Prostate gland (tissue), 2 donors: ENCODE data around the gene TPPP2. TPM values are rescaled to one million over a fixed set of nuclear protein-coding genes. Genes with fewer than 3 reads are reported as not detected.

Experiments used
- DNase-seq: peaks from one replicate; pipeline ENCODE4 v3.0.0-alpha.2; 2019; ENCODE audit warnings: low spot score
- H3K27ac ChIP-seq, 2 donors: fragments of 200-600 bp; sonication (generic); 2 replicates each; pipeline ENCODE4 v1.5.1; 2017 to 2019
- H3K27me3 ChIP-seq: fragments of 200-600 bp; sonication (generic); replicated peaks from 2 replicates; pipeline ENCODE4 v1.5.1; 2019; ENCODE audit not compliant: insufficient read depth
- H3K36me3 ChIP-seq, 2 donors: fragments of 200-600 bp; sonication (generic); 1 replicate in 1 of 2; 2 replicates in 1 of 2; pipeline versions ENCODE4 v1.5.1 to v1.8.1; 2017 to 2019
- H3K4me1 ChIP-seq: fragments of 200-600 bp; sonication (generic); replicated peaks from 2 replicates; pipeline ENCODE4 v1.5.1; 2019
- H3K4me3 ChIP-seq, 2 donors: fragments of 200-600 bp; sonication (generic); 2 replicates each; pipeline ENCODE4 v1.5.1; 2017 to 2019
- H3K9me3 ChIP-seq: fragments of 200-600 bp; sonication (generic); 2 replicates; pipeline ENCODE4 v1.5.1; 2017
- POLR2A ChIP-seq: fragments of 450-650 bp; IDR thresholded peaks from one replicate; pipeline ENCODE4 v1.6.1; 2016; ENCODE audit warnings: antibody characterized with exemption, mild to moderate bottlenecking
- POLR2AphosphoS5 ChIP-seq: sonication (generic); formaldehyde crosslinking; IDR thresholded peaks from one replicate; pipeline ENCODE4 v1.6.1; 2017; ENCODE audit warnings: antibody characterized with exemption
- WGBS: methylation state at CpG from one replicate; pipeline ENCODE4 v1.1.5; 2018; 5-methylcytosine and 5-hydroxymethylcytosine counted together
- intact Hi-C: fragments of 100-400 bp; cut with DNase I; formaldehyde crosslinking; loops from one replicate; pipeline ENCODE4 v1.14.2; 2022
- total RNA-seq, 2 donors: library from RNA; depleted of rRNA; stranded (reverse); fragments of >200 nt; gene quantifications; one replicate each; pipeline ENCODE4 v1.1.0, GENCODE V29; 2016
- TF ChIP-seq, protein P1 (sequence below), 4 experiments: fragments of 200-600 bp in 2 of 4; fragments of 450-650 bp in 2 of 4; sonication (generic) in 2 of 4; IDR thresholded peaks; 1 replicate in 3 of 4; 2 replicates in 1 of 4; pipeline ENCODE4 v1.5.1; 2016 to 2019; ENCODE audit warnings: antibody characterized with exemption in 4 of 4, mild to moderate bottlenecking in 2 of 4, moderate library complexity in 2 of 4

TPPP2 gene
- total RNA-seq, 2 donors from 2014 or later = 9.4 TPM; not detected in 1

DNA sequence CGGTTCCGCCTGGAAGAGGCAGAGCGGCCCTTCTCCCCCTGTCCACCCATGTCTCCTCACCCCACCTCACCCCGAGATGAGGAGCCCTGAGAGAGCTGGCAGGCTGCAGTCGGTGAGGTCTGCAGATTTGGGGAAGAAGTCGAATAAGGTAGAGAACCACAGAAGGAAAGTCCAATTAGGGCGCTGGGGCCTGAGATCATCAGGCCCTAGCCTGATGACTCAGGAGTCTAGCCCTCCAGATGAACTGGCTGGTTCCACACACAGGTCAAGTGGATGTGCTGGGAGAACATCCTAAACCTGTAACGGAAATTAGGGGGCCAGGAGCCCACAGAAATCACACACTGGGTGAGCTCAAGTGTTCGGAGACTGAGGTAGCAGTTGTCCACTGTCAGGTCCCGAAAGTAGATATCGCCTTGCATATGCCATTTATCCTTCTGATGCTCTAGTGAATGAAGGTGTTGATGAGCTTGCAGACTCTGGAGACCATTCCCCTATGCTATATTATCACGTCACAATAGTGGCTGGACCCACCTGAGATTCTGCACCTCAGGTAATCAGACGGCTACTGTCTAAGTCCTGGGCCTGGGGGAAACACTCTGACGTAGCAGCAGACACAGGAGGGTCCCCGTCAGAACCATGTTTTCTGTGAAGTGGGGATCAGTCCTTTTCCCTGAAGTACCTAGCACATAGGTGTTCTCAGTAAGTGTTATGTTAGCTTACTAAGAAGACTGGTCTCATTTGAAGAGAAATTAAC is 41.1 kb upstream of the TPPP2 start:
- Histone ChIP-seq H3K27me3 (no peaks in the 10 kb centered on the region), H3K4me1 (peaks cover 12% of the 10 kb centered on the region), H3K27ac (peak overlapping the region; percentile 73 to 77), H3K9me3 (no peaks in the 10 kb centered on the region), H3K4me3 (peak overlapping the region in 1 of 2 donors; percentile 67), H3K36me3 (no peaks in the 10 kb centered on the region)
- TF ChIP-seq, protein P1, sequence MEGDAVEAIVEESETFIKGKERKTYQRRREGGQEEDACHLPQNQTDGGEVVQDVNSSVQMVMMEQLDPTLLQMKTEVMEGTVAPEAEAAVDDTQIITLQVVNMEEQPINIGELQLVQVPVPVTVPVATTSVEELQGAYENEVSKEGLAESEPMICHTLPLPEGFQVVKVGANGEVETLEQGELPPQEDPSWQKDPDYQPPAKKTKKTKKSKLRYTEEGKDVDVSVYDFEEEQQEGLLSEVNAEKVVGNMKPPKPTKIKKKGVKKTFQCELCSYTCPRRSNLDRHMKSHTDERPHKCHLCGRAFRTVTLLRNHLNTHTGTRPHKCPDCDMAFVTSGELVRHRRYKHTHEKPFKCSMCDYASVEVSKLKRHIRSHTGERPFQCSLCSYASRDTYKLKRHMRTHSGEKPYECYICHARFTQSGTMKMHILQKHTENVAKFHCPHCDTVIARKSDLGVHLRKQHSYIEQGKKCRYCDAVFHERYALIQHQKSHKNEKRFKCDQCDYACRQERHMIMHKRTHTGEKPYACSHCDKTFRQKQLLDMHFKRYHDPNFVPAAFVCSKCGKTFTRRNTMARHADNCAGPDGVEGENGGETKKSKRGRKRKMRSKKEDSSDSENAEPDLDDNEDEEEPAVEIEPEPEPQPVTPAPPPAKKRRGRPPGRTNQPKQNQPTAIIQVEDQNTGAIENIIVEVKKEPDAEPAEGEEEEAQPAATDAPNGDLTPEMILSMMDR (IDR thresholded peaks at IDR 0.05) = no peak
- TF ChIP-seq POLR2A (no peak), POLR2AphosphoS5 (no peak)
- intact Hi-C loops = no loop called here
- 82% methylated on average over 15 of the region's 15 CpGs for WGBS
- no peak for DNase-seq

DNA sequence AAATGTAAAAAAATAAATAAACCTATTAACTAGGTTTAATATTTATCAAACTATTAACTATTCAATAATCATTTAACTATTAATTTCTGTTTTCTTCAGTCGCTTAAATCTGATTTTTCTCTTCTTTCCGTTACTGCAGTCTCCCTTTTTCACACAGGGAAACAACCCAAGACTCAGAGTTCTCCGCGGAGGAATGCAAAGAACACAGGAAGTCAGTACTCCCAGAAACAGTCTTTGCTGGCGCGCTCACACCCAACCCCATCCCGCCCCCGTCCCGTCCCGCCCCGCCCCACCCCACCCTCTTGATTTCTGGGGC is 40.6 kb upstream of the TPPP2 start:
- H3K9me3 ChIP-seq = no peaks in the 10 kb centered on the region
- no peaks in the 10 kb centered on the region for H3K27me3 ChIP-seq
- no peaks in the 10 kb centered on the region for H3K36me3 ChIP-seq
- H3K4me1 ChIP-seq = peaks cover 12% of the 10 kb centered on the region
- H3K27ac ChIP-seq = peak overlapping the region; percentile 73 to 77
- peak overlapping the region; percentile 52 to 67 for H3K4me3 ChIP-seq
- TF ChIP-seq, protein P1 (IDR thresholded peaks at IDR 0.05) = no peak
- no peak for TF ChIP-seq POLR2A
- no peak for TF ChIP-seq POLR2AphosphoS5
- DNase-seq = no peak
- under 1% methylated on average over 11 of the region's 11 CpGs for WGBS
- intact Hi-C loops = no loop called here

- Histone ChIP-seq H3K27ac (peak within 1 kb of the TSS; percentile 73 to 77), H3K9me3 (no peaks in the 10 kb centered on the region), H3K27me3 (no peaks in the 10 kb centered on the region), H3K4me1 (peaks cover 12% of the 10 kb centered on the region), H3K36me3 (peaks cover 0 to 5% of the 10 kb centered on the region in 2 donors), H3K4me3 (peak within 1 kb of the TSS; percentile 52 to 67)
- DNase-seq = peak; percentile 93
- TF ChIP-seq POLR2A (peak; percentile 62), POLR2AphosphoS5 (peak; percentile 88)
- TF ChIP-seq, protein P1 (IDR thresholded peaks at IDR 0.05) = peak in 1 of 4 experiments; percentile 29
- intact Hi-C loops = no loop called here
- 0% methylated on average over 41 of the region's 42 CpGs for WGBS
Measured at GRCh38 chr14:20989787-20990600, 40.0 kb upstream of the TPPP2 start, which contains the start of gene METTL17. METTL17 (plus strand) TSS chr14:20989980; CDS start chr14:20990003, 23 bp downstream.

DNA sequence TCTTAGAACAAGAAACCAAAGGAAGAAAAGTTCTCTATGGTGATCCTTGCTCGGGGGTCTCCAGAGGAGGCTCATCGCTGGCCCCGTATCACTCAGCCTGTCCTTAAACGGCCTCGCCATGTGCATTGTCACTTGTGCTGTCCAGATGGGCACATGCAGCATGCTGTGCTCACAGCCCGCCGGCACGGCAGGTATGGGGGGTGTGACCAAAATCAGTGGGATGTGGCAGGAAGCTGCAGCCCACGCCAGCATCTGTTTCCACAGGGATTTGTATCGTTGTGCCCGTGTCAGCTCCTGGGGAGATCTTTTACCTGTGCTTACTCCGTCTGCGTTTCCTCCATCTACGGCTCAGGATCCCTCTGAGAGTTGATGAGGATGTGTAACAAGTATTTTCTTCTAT is 33.5 kb upstream of the TPPP2 start:
- H3K4me1 ChIP-seq = peaks cover under 1% of the 10 kb centered on the region
- DNase-seq = no peak
- H3K27ac ChIP-seq = no peak overlapping the region
- WGBS = 75% methylated on average over 14 of the region's 14 CpGs
- H3K4me3 ChIP-seq = no peak overlapping the region
- no peaks in the 10 kb centered on the region for H3K27me3 ChIP-seq
- H3K36me3 ChIP-seq = peaks cover 10 to 18% of the 10 kb centered on the region in 2 donors
- TF ChIP-seq POLR2A (no peak), POLR2AphosphoS5 (no peak)
- no peaks in the 10 kb centered on the region for H3K9me3 ChIP-seq
- intact Hi-C loops = no loop called here

DNA sequence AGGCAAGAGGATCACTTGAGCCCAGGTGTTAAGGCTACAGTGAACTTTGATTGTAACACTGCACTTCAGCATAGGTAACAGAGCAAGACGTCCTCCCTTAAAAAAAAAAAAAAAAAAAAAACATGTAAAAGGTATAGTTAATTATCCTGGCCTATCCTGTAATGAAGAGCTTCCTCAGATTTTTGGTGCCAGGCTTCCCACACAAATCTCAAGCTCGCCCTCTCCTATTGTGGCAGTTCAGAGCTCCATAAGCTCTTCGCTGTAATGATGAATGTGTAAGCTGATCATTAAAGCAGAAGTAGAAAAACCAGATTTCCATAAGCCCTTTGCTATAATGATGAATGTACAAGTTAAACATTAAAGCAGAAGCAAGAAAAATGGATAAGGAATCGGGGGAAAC is 32.9 kb upstream of the TPPP2 start:
- Histone ChIP-seq H3K27ac (no peak overlapping the region), H3K27me3 (no peaks in the 10 kb centered on the region), H3K4me3 (no peak overlapping the region), H3K9me3 (no peaks in the 10 kb centered on the region), H3K4me1 (no peaks in the 10 kb centered on the region), H3K36me3 (peaks cover 10 to 18% of the 10 kb centered on the region in 2 donors)
- 57% methylated on average over 4 of the region's 4 CpGs for WGBS
- TF ChIP-seq POLR2A (no peak), POLR2AphosphoS5 (no peak)
- TF ChIP-seq, protein P1 (IDR thresholded peaks at IDR 0.05) = no peak
- DNase-seq = no peak
- intact Hi-C loops = no loop called here
